NCI-H1092 treated with DMSO at 0.1 percent for 48 hours (cell line): ENCODE measurements around the gene ATAD2B.

ENCODE experiments used
- DNase-seq: peaks from one replicate; lab custom pipeline; 2025; lab: John Stamatoyannopoulos, UW

ATAD2B gene

GRCh38 chr2:23912054-23912453 is 14.9 kb downstream of the ATAD2B start:
- no peak for DNase-seq

DNA sequence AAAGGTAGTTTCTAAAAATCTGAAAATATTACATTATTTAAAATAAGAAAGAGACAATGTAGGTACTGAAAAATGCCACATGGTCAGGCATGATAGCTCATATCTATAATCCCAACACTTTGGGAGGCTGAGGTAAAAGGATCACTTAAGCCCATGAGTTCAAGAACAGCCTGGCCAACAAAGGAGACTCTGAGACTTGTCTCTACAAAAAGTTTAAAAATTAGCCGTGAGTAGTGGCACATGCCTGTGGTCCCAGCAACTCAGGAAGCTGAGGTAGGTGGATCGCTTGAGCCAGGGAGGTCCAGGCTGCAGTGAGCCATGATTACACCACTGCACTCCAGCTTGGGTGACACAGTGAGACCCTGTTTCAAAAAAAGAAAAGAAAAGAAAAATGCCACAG is 21.8 kb downstream of the ATAD2B start:
- no peak for DNase-seq

- DNase-seq = no peak
Measured at GRCh38 chr2:23904692-23905091, 22.2 kb downstream of the ATAD2B start.

- no peak for DNase-seq
Measured at GRCh38 chr2:23904215-23904614, 22.7 kb downstream of the ATAD2B start.

GRCh38 chr2:23903034-23903433 is 23.9 kb downstream of the ATAD2B start:
- no peak for DNase-seq

DNA sequence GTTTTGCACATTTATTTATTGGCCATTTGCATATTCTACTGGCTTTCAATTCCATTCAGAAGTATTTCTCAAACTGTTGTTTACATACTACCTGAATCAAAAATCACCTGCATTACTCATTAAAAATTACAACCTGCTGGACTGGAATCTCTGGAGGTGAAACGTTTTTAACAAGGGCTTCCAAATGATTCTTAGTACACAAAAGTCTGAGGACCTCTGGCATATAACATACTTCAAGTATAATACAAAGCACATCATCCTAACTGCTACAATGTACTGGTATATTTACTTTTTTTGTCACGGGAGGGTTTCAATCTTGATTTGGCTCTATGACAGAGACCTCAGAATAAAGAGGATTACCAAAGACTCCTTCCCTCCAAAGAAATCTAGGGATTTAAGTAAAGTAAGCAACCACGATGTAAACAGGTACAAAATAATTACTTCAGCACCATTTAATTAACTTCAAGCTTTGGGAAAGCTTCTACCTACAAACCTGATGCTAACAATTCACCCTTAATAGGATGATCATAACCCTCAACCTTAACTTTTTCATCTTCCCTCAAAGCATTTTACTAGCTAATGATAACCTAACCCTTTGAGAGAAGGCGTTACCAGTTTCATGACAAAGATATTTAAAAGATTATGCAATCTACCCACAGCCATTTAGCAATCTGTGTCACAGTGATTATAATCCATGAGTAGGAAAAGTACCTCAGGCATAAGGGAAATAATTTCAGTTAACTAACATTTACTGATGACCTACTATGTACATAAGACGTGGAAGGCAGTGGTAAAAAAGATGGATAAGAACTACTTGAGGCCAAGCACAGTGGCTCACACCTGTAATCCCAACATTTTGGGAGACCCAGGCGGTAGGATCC is 24.7 kb downstream of the ATAD2B start:
- no peak for DNase-seq

DNA sequence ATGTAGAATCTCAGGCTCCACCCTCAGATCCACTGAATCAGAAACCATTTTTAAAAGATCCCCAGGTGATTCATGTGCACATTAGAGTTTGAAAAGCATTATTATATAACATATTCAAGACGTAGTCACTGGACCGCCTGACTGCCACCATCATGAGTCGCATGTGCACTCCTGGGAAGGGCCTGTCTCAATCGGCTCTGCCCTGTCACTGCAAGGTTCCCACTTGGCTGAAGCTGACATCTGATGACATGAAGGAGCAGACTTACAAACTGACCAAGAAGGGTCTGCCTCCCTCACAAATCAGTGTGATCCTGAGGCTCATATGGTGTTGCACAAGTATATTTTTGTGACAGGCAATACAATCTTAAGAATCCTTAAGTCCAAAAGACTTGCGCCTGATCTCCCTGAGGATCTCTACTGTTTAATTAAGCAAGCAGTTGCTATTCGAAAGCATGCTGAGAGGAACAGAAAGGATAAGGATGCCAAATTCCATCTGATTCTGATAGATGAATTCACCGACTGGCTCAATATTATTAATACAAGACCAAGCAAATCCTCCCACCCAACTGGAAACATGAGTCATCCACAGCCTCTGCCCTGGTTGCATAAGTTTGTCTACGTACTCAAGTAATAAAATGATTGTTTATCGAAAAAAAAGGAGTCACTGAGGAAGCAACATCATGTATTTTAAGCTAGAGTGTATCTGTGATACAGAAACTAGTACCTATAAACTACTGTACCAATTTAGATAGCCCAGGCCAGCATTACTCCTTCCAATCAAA is 26.2 kb downstream of the ATAD2B start:
- no peak for DNase-seq

DNA sequence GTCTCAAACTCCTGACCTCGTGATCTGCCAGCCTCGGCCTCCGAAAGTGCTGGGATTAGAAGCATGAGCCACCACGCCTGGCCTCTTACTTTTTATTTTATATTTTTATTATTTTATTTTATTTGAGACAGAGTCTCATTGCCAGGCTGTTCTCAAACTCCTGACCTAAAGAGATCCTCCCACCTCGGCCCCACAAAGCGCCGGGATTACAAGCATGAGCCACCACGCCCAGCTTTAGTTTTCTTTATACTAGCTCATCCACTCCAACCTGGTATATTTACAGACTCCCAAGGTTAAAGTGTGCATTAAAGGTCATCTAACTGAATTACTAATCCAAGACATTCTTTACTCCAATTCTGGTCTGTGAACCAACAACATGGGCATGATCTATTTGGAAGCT is 26.8 kb downstream of the ATAD2B start:
- DNase-seq = no peak

GRCh38 chr2:23871206-23871605 is 55.7 kb downstream of the ATAD2B start:
- DNase-seq = no peak

DNA sequence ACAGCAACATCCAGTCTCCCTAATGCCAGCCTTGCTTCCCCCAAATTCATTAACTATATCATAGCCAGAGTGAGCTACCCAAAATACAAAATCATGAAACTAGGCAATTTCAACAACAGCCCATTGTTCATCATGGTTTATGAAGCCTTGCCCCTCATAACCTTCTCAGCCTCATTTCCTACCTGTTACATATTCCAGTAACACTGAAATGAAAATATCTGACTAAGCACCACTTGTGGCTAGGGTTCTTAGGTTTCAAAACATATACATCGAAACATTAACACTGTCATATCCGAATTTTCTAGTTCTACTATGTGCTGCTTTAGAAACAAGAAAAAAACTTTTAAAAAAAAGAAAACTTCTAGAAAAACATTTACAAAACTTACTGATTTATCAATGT is 59.5 kb downstream of the ATAD2B start:
- DNase-seq = no peak

DNA sequence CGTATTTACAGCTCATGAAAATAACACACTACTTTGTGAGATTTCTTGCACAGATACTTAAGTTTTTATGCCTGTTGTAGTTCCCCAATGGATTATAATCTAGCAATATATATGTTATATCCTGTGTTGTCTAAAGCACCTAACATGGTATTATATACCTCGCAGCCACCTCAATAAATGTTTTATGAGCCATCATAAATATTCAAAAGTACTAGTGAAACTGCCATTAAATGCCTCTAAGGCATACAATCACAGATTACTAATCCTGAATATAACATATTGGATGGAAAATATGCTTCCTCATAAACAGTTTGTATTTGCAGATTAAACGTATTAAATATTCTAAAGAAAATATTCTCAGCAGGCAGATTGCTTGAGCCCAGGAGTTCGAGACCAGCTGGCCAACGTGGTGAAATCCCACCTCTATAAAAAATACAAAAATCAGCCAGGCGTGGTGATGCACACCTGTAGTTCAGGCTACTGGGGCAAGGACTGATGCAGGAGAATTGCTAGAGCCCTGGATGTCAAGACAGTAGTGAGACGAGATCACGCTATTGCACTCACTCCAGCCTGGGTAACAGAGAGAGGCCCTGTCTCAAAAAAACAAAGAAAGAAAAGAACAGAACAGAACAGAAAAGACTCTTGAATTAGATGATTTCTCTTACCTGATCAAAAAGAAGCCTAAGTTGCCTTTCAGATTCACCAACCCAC is 64.1 kb downstream of the ATAD2B start:
- DNase-seq = no peak

DNA sequence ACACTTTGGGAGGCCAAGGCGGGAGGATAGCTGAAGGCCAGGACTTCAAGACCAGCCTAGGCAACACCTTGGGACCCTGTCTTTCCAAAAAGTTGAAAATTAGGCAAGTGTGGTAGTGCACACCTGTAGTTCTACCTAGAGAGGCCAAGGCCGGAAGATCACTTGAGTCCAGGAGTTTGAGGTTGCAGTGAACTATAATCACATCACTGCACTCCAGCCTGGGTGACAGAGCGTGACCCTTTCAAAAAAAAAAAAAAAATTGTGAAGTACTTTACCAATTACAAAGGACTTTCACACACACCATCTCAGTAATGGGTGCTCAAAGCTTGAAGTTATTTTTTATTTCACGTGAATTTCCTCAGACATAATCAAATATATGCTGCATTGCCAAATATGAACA is 65.0 kb downstream of the ATAD2B start:
- DNase-seq = no peak

GRCh38 chr2:23859983-23860382 is 66.9 kb downstream of the ATAD2B start:
- no peak for DNase-seq

DNA sequence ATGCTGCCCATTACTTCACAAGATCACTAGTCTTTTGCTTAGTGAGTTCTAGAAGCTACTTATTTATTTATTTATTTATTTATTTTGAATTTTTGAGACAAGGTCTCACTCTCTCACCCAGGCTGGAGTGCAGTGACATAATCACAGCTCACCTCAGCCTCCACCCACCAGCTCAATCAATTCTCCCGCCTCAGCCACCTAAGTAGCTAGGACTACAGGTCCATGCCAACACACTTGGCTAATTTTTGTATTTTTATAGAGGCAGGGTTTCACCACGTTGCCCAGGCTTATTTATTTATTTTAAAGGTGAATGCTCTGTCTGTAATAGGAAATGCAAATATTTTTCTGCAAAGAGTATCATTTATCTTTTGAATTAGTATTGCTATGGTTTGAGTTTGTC is 67.7 kb downstream of the ATAD2B start:
- DNase-seq = no peak

DNA sequence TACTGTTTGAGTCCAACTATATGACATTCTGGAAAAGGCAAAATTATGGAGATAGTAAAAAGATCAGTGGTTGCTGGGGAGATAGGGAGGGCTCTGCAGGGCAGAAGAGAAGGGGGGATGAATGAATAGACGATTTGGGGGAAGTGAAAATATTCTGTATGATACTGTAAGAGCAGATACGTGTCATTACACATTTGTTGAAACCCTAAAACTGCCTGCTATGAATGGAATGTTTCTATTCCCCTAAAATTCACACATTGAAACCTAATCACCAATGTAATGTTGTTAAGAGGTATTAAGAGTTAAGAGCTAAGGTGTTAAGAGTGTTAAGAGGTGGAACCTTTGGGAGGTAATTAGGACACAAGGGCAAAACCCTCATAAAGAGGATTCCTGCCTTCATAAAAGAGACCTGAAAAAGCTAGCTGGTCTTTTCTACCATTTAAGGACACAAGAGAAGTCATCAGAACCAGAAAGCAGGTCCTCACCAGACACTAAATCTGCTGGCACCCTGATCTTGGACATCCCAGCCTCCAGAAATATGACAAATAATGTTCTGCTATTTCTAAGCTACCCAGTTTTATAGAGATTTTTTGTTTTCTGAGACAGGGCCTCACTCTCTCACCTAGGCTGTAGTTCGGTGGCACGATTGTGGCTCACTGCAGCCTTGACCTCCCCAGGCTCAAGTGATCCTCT is 76.2 kb downstream of the ATAD2B start:
- no peak for DNase-seq

- no peak for DNase-seq
Measured at GRCh38 chr2:23844905-23845304, 82.0 kb downstream of the ATAD2B start.

GRCh38 chr2:23843051-23843976 is 83.6 kb downstream of the ATAD2B start:
- DNase-seq = no peak

- DNase-seq = no peak
Measured at GRCh38 chr2:23839919-23840578, 86.9 kb downstream of the ATAD2B start.

GRCh38 chr2:23838996-23839395 is 87.9 kb downstream of the ATAD2B start:
- DNase-seq = no peak

GRCh38 chr2:23838581-23838980 is 88.3 kb downstream of the ATAD2B start:
- no peak for DNase-seq
